KBM-7 (cell line): Measurements from ENCODE around the gene ZNF646.
"Not testable (repeated sequence)": the region's sequence is repeated elsewhere in the genome, so short reads cannot be mapped to it uniquely, and the experiment has no call there.

ENCODE experiments used
- DNase-seq: peaks from one replicate; pipeline ENCODE4 v3.0.0-alpha.2; 2015
- in situ Hi-C: fragments of 300-500 bp; cut with MboI; formaldehyde crosslinking; loops from 2 replicates; pipeline ENCODE4 v1.14.3; 2020; ENCODE audit warnings: low sequenced_read_pairs, low pct_unique_long_range_greater_than_20kb, mixed read lengths

ZNF646 gene

DNA sequence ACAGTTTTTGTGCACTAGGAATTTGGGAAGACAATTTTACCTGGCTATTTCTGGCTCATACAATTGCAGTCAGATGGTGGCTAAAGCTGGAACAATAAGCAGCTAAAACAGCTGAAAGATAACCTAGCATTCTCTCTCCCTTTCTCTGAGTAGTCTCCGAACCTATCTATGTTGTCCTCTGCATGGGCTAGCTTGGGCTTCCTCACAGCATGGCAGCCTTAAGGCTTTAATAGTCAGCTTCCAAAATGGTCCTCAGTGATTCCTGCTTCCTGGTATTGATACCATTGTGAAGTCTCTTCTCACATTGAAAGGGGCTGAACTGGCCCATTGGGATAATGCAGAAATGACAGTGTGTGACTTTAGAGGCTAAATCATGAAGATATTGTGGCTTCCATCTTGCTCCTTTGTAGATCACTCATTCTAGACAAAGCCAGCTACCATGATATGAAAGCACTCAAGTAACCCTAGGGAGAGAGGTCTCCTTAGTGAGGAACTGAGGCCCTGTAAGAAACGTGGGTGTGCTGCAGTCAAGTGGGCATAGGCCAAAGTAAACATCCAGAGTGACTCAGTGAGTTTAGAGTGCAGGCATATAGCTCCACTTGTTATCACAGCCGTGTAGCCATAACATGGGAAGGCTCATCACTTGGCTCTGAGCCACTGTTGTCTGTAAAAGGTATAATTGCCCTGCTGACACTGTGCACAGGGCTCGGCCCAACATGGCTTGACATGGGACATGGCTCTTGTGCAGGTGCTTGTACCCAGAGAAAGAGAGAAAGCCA, 25.8 kb downstream of the ZNF646 start:
- in situ Hi-C loops, result no loop called here
- no peak for DNase-seq

GRCh38 chr16:31100876-31101641, 26.8 kb downstream of the ZNF646 start:
- DNase-seq, in situ Hi-C loops: not testable (repeated sequence)

DNA sequence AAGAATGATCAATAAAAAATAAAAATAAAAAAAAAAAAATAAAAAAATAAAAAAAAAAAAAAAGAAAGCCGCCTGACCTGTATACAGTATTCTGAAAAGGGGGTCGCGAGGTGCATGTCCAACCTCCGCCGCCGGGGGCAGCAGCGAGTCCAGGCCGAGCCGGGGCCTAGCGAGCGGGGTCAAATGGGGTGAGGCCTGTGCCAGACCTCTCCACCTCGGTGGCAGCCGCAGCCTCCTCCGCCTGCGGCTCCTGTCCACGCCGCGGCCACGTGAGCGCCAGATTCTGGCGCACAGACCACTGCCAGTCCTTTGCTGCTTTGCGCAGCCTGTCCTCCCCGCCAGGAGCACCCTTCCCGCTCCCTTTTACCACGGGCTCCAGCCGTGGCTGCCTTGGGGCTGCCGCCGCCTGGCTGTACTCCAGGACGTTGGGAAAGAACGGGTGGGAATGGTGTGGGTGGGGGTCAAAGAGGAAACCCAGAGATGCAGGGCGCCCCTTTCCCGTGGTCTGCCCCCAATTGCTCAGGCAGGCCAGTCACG, 31.5 kb downstream of the ZNF646 start:
- DNase-seq, result peak; percentile 89
- in situ Hi-C loops, result no loop called here

DNA sequence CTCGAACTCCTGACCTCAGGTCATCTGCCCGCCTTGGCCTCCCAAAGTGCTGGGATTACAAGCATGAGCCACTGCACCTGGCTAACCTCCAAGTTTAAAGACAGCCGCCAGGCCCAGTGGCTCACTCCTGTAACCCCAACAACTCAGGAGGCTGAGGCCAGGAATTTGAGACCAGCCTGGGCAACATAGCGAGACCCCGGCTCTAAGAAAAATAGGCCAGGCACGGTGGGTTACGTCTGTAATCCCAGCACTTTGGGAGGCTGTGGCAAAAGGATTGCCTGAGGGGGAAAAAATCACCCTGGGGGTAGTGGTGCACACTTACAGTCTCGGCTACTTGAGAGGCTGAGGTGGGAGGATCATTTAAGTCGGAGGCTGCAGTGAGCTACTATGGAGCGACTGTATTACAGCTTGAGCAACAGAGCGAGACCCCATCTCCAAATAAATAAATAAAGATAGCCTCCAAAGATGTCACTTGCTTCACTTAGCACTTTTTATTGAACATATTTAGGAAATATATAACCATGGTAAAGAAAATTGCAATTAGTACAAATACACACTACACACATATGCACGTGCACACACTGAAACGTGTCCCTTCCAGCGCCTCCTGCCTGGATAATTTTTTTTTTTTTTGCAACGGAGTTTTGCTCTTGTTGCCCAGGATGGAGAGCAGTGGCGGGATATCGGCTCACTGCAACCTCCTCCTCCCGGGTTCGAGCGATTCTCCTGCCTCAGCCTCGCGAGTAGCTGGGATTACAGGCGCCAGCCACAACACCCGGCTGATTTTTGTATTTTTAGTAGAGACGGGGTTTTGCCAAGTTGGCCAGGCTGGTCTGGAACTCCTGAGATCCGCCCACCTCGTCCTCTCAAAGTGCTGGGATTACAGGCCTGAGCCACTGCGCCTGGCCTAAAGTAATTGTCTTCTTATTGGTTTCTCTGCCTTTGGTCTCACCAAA, 32.6 kb downstream of the ZNF646 start:
- in situ Hi-C loops, result no loop called here
- DNase-seq, result no peak

- DNase-seq, result no peak
- in situ Hi-C loops, result no loop called here
Observed at GRCh38 chr16:31107465-31107867, 33.2 kb downstream of the ZNF646 start.

DNA sequence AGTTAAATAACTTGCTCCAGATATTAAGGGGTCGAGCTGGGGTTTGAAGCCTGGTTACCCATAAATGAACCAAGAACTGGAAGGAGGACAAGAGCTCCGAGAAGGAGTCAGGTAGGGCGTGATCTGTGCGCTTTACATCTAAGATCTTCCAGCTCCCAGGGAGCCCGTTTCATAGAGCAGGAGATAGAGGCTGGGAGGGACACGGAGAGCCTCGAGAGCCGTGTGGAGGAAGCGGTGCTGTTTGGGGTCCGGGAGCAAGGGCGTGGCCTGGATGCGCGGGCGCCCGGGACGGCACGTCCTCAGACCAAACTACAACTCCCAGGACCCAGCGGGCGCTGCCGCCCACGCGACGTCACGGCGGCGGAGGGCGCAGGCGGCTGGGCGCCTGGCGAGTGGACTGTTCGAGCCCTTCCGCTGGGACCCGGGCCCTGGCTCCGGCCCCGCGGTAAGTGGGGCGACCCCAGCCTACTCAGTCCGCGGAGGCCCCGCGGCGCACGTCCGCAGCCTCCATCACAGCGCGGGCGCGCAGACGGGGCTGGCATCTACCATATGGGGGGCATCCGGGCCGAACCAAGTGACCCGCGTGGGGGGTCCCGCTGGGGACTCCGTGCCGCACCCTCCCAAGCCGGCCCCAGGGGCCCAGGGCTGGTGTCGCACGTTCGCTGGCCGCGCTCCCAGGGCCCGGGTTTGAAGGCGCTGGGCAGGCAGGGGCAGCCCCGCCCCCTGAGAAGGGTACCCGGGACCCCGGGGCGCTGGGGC, 34.0 kb downstream of the ZNF646 start, which contains the start of gene BCKDK:
BCKDK (plus strand) TSS at position 352 of the 759 bp plus-strand sequence. CDS start 838 bp downstream, outside the sequence.
- DNase-seq, result peak; percentile 84
- in situ Hi-C loops, result no loop called here

GRCh38 chr16:31108794-31109558, 34.8 kb downstream of the ZNF646 start:
- in situ Hi-C loops, result no loop called here
- no peak for DNase-seq

DNA sequence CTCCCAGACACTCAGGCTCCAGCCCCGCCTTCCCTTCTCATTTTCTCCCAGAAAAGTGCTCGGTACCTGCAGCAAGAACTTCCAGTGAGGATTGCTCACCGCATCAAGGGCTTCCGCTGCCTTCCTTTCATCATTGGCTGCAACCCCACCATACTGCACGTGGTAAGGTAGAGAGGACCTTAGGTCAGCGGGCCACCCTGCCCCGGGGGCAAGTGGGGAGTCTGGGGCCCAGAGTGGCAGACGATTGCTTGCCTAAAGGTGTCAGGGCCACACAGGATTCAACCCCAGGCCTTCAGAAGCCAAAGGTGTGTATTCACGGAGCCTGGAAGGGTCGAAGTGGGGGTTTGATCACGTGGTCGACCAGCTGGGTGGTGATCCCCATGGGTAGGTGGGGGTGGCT, 35.4 kb downstream of the ZNF646 start:
- DNase-seq, result no peak
- in situ Hi-C loops, result no loop called here

DNA sequence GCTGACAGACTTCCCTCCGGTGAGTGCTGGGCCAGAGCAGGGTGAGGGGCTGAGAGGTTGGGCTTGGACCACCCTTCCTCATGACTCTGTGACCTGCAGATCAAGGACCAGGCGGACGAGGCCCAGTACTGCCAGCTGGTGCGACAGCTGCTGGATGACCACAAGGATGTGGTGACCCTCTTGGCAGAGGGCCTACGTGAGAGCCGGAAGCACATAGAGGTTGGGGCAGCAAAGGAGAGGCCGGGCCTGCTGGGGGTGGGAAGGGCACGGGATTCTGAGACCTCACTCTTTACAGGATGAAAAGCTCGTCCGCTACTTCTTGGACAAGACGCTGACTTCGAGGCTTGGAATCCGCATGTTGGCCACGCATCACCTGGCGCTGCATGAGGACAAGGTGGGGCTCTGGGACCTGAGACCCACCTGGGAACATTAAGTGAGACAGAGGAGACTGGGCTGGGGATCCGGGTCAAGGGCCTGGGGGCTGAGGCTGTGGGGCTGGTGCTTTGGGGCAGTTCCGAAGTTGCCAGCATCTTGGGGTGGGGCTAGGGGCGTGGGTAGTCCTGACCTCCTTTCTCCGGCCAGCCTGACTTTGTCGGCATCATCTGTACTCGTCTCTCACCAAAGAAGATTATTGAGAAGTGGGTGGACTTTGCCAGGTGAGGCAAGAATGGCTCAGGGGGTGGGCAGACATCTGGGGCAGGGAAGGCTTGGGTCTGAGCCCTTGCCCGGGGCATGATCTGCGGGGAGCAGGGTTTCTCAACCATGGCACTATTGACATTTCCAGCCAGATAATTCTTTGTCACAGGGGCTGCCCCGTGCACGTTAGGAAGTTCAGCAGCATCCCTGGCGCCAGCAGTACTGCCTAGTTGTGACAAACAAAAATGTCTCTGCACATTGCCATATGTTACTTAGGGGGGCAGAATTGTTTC, 36.1 kb downstream of the ZNF646 start:
- in situ Hi-C loops, result no loop called here
- DNase-seq, result no peak

GRCh38 chr16:31111881-31112466, 37.8 kb downstream of the ZNF646 start:
- in situ Hi-C loops, result no loop called here

DNA sequence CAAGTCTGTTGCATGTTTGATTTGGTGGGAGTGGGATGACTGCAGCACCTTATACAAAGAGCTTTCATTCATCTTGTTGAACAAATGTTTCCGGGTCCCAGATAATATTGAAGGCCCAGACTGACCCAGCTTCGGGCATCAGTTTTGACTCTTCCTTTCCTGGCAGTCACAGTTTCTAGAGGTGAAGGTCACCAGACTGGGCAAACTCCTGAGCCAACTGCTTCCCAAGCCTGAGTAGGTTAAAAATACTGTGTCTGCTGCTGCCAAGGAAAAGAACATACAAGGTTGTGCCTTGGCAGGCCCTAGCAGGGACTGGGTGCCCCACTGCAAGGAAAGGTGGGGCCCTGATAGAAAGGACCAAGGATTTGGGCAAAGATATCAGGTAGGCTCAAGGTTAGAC, 38.5 kb downstream of the ZNF646 start:
- DNase-seq, result no peak
- in situ Hi-C loops, result no loop called here

More at GRCh38 chr16:31111881-31112466, 37.8 kb downstream of the ZNF646 start:
- DNase-seq, result no peak

- in situ Hi-C loops, result no loop called here
- DNase-seq, result peak; percentile 67
Observed at GRCh38 chr16:31113121-31114120, 39.2 kb downstream of the ZNF646 start.

GRCh38 chr16:31114468-31114867, 40.2 kb downstream of the ZNF646 start:
- no peak for DNase-seq
- in situ Hi-C loops, result no loop called here

DNA sequence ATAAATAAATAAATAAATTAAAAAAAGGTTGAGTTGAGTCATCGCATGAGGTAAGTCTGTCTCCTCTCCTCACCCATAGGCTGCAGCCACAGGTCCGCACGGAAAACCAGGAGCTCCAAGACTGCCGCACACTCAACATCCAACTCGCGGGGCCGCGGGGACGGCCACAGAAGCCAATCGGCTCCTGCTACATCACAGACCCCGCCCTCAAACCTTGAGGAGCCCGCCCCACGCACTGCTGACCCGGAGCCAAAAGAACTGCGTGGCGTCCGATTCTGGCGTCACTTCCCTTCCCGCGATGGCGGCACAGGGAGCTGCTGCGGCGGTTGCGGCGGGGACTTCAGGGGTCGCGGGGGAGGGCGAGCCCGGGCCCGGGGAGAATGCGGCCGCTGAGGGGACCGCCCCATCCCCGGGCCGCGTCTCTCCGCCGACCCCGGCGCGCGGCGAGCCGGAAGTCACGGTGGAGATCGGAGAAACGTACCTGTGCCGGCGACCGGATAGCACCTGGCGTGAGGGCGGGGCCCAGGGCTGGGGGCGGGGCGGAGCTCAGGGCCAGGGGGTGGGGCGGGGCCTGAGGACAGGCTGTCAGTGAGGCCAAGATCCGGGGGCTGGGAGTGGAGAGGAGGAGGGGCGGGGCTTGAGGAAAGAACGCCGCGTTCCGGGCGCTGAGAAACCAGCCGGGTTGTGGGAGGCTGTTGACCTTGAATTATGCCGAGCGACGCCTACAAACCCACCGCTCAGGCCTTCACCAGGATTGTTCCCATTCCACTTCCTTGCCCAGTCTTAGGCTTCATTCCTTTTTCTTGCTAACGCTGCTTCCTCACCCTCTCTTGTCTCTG, 43.4 kb downstream of the ZNF646 start, which contains the start of gene KAT8:
KAT8 (plus strand) TSS at position 281 of the 839 bp plus-strand sequence; CDS start at position 299, 18 bp downstream.
- DNase-seq, result peak; percentile 98
- in situ Hi-C loops, result no loop called here
